Esophagus muscularis mucosa (tissue), 3 donors: Measurements from ENCODE around the gene DUSP22.

Experiments used
- CTCF ChIP-seq, 3 experiments: fragments of 200-600 bp in 2 of 3; fragments of 450-650 bp in 1 of 3; sonication (generic) in 2 of 3; IDR thresholded peaks; one replicate each; pipeline ENCODE4 v1.5.1; 2017 to 2019; ENCODE audit warnings: antibody characterized with exemption in 3 of 3, mild to moderate bottlenecking in 2 of 3, moderate library complexity in 1 of 3
- EP300 ChIP-seq: sonication (generic); formaldehyde crosslinking; IDR thresholded peaks from one replicate; pipeline ENCODE4 v1.6.1; 2017; ENCODE audit warnings: antibody characterized with exemption

GRCh38 chr6:268394-268935, 23.8 kb upstream of the DUSP22 start:
- TF ChIP-seq EP300 (no peak), CTCF (IDR thresholded peaks at IDR 0.05) (no peak)
